OCI-LY3 (cell line): Measurements from ENCODE around the gene CMTR1.
A peak's percentile ranks its signal among the peaks of the same experiment; 100 is the strongest.
"Not testable (repeated sequence)": the region's sequence is repeated elsewhere in the genome, so short reads cannot be mapped to it uniquely, and the experiment has no call there.

ENCODE experiments used
- H2AFZ ChIP-seq: fragments of 200-600, 300-600 bp; shearing (Covaris generic); 2 replicates; pipeline ENCODE4 v1.6.0; 2014; ENCODE audit warnings: antibody characterized with exemption, low read depth, low read length
- H3K27ac ChIP-seq: fragments of 200-600, 300-600 bp; sonication (generic); 2 replicates; pipeline ENCODE4 v1.5.1; 2014; ENCODE audit warnings: mild to moderate bottlenecking, low read length, moderate library complexity, mixed read lengths
- H3K27me3 ChIP-seq: fragments of 200-600, 300-600 bp; sonication (generic); 2 replicates; pipeline ENCODE4 v1.6.1; 2014; ENCODE audit warnings: low read depth, low read length, mixed read lengths
- H3K36me3 ChIP-seq: fragments of 200-600, 300-600 bp; sonication (generic); replicated peaks from 2 replicates; pipeline ENCODE3; 2014; ENCODE audit warnings: low read depth, low read length, mixed read lengths
- H3K4me1 ChIP-seq: fragments of 300-600, 200-600 bp; sonication (generic); 2 replicates; pipeline ENCODE4 v1.6.1; 2014; ENCODE audit warnings: low read length, mixed read lengths
- H3K4me2 ChIP-seq: fragments of 200-600, 300-600 bp; sonication (generic); 2 replicates; pipeline ENCODE4 v1.6.1; 2014; ENCODE audit warnings: low read length, mixed read lengths
- H3K4me3 ChIP-seq: fragments of 300-600, 200-600 bp; sonication (generic); 2 replicates; pipeline ENCODE4 v1.5.1; 2014; ENCODE audit warnings: antibody characterized with exemption, mild to moderate bottlenecking, low read length, moderate library complexity
- H3K79me2 ChIP-seq: fragments of 300-600, 200-600 bp; shearing (Covaris generic); 2 replicates; pipeline ENCODE4 v1.6.1; 2014; ENCODE audit warnings: mild to moderate bottlenecking, low read length, mixed read lengths
- H3K9ac ChIP-seq: fragments of 300-600, 200-600 bp; shearing (Covaris generic); 2 replicates; pipeline ENCODE4 v1.6.0; 2014; ENCODE audit warnings: mild to moderate bottlenecking, low read length, moderate library complexity
- H3K9me3 ChIP-seq: fragments of 200-600, 300-600 bp; shearing (Covaris generic); 2 replicates; pipeline ENCODE4 v1.6.1; 2014; ENCODE audit warnings: low read length, mixed read lengths; ENCODE audit not compliant: insufficient read depth
- H4K20me1 ChIP-seq: fragments of 200-600, 300-600 bp; sonication (generic); 2 replicates; pipeline ENCODE4 v1.6.1; 2016; ENCODE audit warnings: low read length, mixed read lengths; ENCODE audit not compliant: insufficient read depth
- EZH2phosphoT487 ChIP-seq: fragments of 200-600 bp; shearing (Covaris generic); IDR thresholded peaks from 2 replicates; pipeline ENCODE4 v1.6.1; 2018; ENCODE audit warnings: antibody characterized with exemption, mixed run types, low read depth
- TF ChIP-seq, protein P1 (sequence below): fragments of 200-600, 300-600 bp; sonication (generic); IDR thresholded peaks from 2 replicates; pipeline ENCODE4 v1.5.1; 2014; ENCODE audit warnings: antibody characterized with exemption, low read length, low read depth

CMTR1 gene

DNA sequence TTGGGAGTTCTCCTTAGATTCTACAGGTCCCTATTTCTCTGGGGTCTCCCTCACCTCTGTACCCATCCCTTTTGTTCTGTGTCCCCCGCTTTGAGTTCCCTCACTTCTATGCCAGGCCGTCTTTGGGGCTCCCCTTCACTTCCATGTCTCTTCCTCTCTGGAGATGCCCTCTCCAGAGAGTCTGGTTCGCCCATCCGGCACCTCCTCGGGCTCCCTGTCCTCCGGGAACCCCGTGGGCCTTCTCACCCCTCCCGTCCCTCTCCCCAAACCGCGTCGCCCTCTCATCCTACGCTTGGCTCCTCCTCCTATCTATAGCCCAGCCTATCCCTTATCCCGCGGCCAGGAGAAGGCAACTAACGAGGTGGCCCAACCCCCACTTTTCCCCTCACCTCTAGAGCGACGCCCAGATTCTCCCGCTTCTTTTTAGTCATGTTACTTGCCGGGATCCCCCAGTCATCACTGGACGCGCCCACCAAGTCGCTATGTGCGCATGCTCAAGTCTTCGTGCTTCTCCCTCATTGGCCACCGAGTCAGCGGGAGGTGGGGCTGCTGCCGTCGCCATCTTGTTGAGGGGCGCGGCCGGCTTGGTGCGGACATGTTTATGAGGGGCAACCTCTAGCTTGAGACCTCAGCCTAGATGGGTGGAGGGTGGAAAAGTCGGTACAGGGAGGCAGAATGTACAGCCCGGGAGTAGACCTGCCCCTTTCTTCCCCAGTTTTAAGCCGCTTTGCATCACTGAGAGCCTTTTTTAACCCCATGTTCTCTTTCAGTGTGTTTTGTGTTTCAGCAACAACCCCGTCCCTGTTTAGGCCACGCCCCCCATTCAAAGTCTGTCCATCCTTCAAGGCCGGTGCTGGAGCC lies 66.6 kb downstream of the CMTR1 start, which contains the start of gene CCDC167:
TSS of gene CCDC167 (minus strand) at position 461 of the 861 bp plus-strand sequence. CDS start at position 431, 30 bp downstream.
- H4K20me1 ChIP-seq: no peaks in the 10 kb centered on the region

DNA sequence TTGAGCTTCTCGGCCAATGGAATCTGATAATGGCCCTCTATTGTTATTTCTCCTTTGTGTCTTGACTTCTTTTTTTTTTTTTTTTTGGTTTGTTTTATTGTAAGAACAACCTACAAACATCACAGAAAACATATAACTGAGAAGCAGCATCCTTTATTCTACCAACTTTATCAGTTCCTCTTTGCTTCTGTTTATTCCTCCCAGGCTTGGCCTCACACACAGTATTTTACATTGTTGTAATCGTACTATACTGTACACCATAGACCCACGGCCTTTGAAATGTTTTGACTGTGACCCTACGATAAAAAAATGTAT lies 67.2 kb downstream of the CMTR1 start:
- Histone ChIP-seq H3K4me1 (peaks cover 11% of the 10 kb centered on the region), H2AFZ (peak overlapping the region; percentile 96), H3K4me2 (peak overlapping the region; percentile 71), H3K9ac (peak overlapping the region; percentile 60), H3K27me3 (no peaks in the 10 kb centered on the region), H3K4me3 (peak overlapping the region; percentile 82), H3K27ac (no peak overlapping the region), H4K20me1 (no peaks in the 10 kb centered on the region), H3K79me2 (peaks cover 32% of the 10 kb centered on the region), H3K9me3 (no peaks in the 10 kb centered on the region), H3K36me3 (peaks cover 3% of the 10 kb centered on the region)
- no peak for TF ChIP-seq EZH2phosphoT487
- TF ChIP-seq, protein P1, sequence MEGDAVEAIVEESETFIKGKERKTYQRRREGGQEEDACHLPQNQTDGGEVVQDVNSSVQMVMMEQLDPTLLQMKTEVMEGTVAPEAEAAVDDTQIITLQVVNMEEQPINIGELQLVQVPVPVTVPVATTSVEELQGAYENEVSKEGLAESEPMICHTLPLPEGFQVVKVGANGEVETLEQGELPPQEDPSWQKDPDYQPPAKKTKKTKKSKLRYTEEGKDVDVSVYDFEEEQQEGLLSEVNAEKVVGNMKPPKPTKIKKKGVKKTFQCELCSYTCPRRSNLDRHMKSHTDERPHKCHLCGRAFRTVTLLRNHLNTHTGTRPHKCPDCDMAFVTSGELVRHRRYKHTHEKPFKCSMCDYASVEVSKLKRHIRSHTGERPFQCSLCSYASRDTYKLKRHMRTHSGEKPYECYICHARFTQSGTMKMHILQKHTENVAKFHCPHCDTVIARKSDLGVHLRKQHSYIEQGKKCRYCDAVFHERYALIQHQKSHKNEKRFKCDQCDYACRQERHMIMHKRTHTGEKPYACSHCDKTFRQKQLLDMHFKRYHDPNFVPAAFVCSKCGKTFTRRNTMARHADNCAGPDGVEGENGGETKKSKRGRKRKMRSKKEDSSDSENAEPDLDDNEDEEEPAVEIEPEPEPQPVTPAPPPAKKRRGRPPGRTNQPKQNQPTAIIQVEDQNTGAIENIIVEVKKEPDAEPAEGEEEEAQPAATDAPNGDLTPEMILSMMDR: no peak

More for the DNA sequence above, 66.6 kb downstream of the CMTR1 start, which contains the start of gene CCDC167:
- Histone ChIP-seq H3K9ac (peak within 1 kb of the TSS; percentile 90), H3K4me3 (peak within 1 kb of the TSS; percentile 82), H3K36me3 (peaks cover 3% of the 10 kb centered on the region), H2AFZ (peak within 1 kb of the TSS; percentile 96), H3K27ac (peak within 1 kb of the TSS; percentile 52), H3K4me1 (peaks cover 11% of the 10 kb centered on the region), H3K27me3 (no peaks in the 10 kb centered on the region), H3K4me2 (peak within 1 kb of the TSS; percentile 71), H3K79me2 (peaks cover 36% of the 10 kb centered on the region), H3K9me3 (no peaks in the 10 kb centered on the region)
- TF ChIP-seq, protein P1: no peak
- TF ChIP-seq EZH2phosphoT487: no peak

DNA sequence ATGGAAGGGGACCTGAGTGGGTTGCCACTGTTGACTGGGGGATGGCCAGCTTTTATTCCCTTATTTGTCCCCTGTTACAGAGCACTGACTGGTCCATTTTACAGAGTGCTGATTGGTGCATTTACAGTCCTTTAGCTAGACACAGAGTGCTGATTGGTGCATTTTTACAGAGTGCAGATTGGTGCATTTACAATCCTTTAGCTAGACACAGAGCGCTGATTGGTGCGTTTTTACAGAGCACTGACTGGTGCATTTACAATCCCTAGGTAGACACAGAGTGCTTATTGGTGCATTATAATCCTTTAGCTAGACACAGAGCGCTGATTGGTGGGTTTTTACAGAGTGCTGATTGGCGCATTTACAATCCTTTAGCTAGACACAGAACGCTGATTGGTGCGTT lies 67.9 kb downstream of the CMTR1 start:
- H4K20me1 ChIP-seq, H3K9me3 ChIP-seq, H3K9ac ChIP-seq, H3K27me3 ChIP-seq, H3K4me2 ChIP-seq, H2AFZ ChIP-seq, H3K36me3 ChIP-seq, H3K27ac ChIP-seq, H3K4me3 ChIP-seq: not testable (repeated sequence)
- H3K4me1 ChIP-seq: peaks cover 11% of the 10 kb centered on the region
- peaks cover 27% of the 10 kb centered on the region for H3K79me2 ChIP-seq

DNA sequence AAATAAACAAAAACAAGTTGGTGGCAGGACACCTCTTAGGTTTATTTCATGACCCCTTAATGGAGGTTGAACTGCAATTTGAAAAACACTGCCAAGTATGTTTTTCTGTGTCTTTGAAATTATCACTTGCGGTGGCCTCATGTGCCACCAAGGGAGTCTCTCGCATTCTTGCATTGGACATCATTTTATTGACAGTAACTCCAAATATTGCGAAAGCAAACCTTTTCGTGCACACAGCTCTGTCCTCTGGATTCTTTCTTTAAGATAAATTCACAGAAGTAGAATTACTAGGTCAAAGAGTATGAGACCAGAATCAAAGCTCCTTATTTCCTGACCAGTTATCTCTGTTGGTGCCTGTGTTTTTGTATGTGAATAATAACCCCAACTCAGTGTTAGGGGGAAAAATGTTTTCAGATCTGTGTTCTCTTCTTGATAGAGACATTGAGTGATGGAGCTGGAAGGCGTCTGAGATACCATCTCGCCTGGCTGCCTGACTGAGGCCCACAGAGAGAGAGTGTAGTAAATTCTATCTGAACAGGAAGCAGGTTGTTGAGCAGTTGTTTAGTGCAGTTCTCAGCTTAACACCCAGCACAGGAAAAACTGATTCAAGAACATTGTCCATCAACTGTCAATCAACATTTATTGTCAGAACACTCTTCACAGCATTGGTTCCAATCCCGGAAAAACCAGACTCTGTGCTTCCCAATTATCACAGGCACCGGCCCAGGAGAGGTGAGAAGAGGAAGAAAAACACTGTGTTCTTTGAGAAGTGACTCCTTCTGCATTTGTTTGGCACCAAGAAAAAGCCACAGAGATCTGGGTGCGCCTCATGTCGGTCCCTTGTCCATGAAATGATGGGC lies 68.8 kb downstream of the CMTR1 start:
- no peaks in the 10 kb centered on the region for H3K27me3 ChIP-seq
- no peak overlapping the region for H3K27ac ChIP-seq
- H3K4me1 ChIP-seq: peaks cover 11% of the 10 kb centered on the region
- no peak overlapping the region for H3K4me3 ChIP-seq
- peaks cover 22% of the 10 kb centered on the region for H3K79me2 ChIP-seq
- H2AFZ ChIP-seq: no peak overlapping the region
- H3K9ac ChIP-seq: no peak overlapping the region
- no peaks in the 10 kb centered on the region for H3K9me3 ChIP-seq
- no peak for TF ChIP-seq EZH2phosphoT487
- TF ChIP-seq, protein P1: no peak
- H3K4me2 ChIP-seq: no peak overlapping the region
- H4K20me1 ChIP-seq: no peaks in the 10 kb centered on the region
- no peaks in the 10 kb centered on the region for H3K36me3 ChIP-seq
